Posterior vena cava (tissue), 2 donors: ENCODE measurements around the gene MARK2. TPM values are rescaled to one million over a fixed set of nuclear protein-coding genes. Genes with fewer than 3 reads are reported as not detected.

Source experiments
- DNase-seq: peaks from one replicate; pipeline ENCODE4 v3.0.0-alpha.2; 2020; ENCODE audit warnings: low spot score
- intact Hi-C, 2 donors: fragments of 100-400 bp; cut with DNase I; formaldehyde crosslinking; loops; one replicate each; pipeline versions ENCODE4 v1.14.1 to v1.14.2; 2022 to 2023
- total RNA-seq, 2 donors: library from RNA; stranded (reverse); fragmentation: NEBNext Ultra II Directional; extraction: Animal tissue kit (Norgen Biotek cat#: 25700); gene quantifications; one replicate each; pipeline ENCODE4 v1.2.1, GENCODE V29; 2021
- donor health status: DM: yes; HTN: yes; CAD: no.
- donor health status: DM: yes; HTN: yes; CAD: no.

The MARK2 gene
- total RNA-seq, 2 donors from 2014 or later: 20.5 to 24.5 TPM

GRCh38 chr11:63915961-63916836 lies 77.3 kb downstream of the MARK2 start:
- DNase-seq: no peak
- intact Hi-C loops: no loop called here

- peak; percentile 93 for DNase-seq
- intact Hi-C loops: no loop called here
Measured at GRCh38 chr11:63916837-63917691, 78.2 kb downstream of the MARK2 start, which contains the start of gene RCOR2. RCOR2 (minus strand) TSS chr11:63917164; CDS start chr11:63916456, 708 bp downstream.

DNA sequence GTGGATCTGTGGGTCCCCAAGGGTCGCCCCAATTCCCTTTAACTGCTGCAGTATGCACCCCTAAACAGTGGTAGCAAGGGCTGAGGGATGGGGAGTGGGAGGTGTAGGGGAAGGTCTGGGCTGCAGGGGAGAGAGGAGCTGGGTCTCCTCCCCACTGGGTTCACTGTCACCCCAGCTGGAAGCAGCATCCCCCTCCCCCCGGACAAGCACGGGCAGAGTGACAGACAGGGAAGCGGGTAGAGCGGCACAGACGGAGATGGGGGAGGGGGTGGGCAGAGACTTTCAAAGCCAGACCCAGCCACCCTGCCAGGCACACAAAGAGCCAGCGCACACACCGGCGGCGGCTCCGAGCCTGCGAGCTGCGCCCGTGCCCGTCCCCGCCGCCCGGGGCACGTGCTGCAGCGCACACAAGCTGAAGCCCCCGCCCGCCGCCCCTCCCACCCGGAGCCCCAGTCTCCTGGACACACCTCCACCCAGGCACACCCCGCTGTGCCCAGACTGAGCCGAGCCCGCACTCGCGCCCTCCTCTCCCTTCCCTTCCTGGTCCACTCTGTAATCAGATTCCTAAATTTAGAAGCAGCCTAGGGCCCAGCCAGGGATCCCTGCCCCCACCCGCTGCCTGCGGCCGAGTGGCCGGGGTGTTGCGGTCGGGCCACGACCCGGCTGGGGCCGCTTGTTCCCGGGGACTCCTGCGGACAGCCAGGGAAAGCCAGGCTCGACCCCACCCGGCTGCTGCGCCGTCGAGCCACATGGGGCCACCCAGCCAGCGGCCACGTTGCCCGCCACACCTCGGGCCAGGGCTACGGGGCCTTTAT lies 79.0 kb downstream of the MARK2 start:
- intact Hi-C loops: no loop called here
- DNase-seq: no peak

DNA sequence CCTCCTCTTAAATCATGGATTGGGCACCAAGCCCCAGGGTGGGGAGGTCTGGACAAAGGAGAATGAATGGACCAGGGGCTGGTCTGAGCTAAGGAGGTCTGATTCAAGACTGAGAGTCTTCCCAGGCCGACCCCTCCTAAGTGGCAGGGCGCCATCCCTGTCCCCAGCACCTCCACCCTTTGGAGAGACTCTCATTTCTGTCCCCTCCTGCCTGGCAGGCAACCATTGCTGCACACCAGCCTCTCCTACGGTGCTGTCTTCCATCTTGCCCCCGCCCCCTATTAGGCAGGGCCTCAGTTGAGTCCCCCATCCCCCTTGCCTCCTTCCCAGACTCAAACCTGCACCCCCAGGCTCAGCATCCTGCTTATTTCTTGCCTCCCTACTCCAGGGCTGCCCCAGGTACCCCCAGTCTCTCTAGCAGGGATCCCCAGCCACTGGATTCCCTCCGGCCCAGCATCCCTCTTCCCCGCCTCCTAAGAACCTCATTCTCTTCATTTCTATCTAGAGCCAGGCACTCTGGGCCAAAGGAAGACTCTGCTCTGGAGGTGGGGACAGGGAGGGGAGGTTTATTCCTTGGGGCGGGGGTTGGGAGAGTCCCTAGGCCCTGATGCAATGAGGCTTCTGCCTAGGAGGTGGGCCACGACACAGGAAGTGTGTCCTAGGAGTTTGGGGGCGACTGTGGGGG lies 79.7 kb downstream of the MARK2 start:
- intact Hi-C loops: no loop called here
- no peak for DNase-seq

DNA sequence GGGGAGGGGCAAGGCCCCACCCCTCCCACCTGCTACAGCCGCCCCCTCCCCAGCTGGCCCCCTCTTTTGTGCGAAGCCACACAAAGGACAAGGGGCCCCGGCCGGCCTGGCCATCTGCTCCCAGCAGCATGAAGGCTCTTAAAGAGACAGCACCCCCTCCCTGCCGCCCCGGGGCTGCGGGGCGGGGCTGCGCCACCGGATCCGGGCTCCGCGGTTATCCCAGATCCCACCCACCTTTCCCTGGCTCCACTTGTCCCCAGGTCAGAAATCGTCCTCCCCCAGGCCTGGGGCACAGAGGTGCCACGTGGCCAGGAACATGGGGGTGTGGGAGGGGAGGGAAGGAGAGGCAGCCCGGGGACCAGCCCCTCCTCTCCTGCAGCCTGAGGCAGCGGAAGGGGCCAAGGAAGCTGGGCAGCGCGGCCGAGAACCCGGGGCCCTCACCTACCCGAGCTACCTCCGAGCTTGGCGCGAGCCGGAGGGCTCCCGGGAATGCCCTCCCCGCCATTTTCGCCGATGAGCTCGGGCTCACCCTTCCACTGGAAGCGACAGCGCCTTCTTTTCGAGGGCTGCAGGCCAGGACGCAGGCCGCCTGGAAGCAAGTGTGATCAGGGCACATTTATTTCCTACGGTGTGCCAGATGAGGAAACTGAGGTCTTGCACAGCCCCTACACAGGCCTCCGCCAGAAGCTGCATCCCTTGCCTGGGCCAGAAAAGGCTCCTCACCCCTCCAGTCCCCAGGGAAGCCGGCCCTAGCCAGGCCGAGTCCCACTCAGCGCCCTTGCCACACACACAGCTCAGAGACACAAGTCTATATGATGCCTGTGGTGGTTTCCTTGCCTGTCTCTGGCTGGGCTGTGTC lies 80.6 kb downstream of the MARK2 start:
- intact Hi-C loops: no loop called here
- DNase-seq: no peak

- intact Hi-C loops: no loop called here
Measured at GRCh38 chr11:63920126-63920938, 81.4 kb downstream of the MARK2 start.

GRCh38 chr11:63920939-63921417 lies 82.1 kb downstream of the MARK2 start:
- DNase-seq: no peak
- intact Hi-C loops: no loop called here

More at GRCh38 chr11:63920126-63920938, 81.4 kb downstream of the MARK2 start:
- peak; percentile 90 for DNase-seq

- no peak for DNase-seq
- intact Hi-C loops: no loop called here
Measured at GRCh38 chr11:63922673-63923192, 83.8 kb downstream of the MARK2 start.

DNA sequence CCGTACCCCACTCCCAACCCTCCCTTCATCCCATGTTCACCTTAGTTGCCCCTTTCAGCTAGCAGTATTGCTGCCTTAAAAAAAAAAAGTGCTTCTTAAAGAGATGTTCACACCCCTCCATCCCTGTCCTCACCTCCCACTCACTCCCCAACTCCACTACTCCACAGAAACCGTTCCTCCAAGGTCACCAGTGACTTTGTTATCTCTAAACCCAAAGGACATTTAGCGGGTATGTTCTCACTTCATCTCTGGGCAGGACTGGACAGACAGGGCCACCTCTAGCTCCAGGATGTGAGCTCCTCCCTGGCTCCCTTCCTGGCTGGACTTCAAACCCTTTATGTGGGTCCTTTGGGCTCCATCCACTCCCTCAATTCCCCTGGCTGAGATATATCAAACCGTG lies 84.4 kb downstream of the MARK2 start:
- DNase-seq: no peak
- intact Hi-C loops: no loop called here

DNA sequence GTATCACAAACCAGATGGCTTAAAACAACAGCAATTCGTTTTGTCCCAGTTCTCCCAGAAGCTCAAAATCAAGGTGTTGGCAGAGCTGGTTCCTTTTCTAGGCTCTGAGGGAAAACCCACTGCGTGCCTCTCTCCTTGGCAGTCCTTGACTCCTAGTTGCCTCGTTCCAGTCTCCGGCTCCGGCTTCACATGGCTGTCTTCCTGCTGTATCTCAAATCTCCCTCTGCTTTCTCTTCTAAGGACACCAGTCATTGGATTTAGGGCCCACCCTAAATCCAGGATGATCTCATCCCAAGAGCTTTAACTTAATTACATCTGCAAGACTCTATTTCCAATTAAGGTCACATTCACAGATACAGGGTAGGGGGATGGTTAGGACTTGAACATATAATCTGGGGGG lies 90.7 kb downstream of the MARK2 start:
- intact Hi-C loops: no loop called here
- DNase-seq: no peak

DNA sequence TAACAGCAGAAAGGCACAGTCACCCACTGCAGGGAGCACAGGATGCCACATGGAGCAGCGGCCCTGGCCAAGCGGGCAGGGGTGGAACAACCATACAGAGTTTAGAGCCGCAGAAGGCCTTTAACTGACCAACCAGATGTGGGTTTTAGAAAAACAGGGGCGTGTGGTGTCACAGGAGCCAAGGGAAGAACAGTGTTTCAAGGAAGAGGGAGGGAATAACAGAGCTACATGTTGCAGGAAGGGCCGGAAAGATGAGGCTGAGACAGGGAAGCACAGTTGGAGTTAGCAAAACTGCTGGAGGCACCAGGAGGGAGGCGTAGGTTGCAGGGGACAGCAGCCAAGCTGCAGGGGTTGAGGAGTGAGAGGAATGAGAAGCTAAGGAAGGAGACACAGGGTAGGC lies 92.1 kb downstream of the MARK2 start:
- intact Hi-C loops: no loop called here
- DNase-seq: no peak

DNA sequence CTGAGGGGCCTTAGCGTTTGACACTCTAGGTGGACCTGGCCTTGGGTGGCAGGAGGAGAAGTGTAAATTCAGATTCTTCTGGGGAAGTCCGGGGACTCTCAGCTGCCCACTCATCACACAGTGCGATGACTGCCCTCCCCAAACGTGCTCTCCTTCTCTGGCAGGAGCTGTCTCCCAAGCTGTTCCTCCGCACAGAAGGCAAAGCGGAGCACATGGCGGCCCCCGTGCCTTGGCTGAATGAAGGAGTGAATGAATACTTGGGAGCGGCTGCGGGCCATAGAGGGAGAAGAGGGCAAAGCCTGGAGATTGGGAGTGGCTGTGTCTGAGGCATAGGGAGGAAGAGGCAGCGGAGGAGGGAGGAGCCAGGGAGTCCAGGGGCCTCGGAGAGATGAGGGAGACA lies 93.0 kb downstream of the MARK2 start:
- intact Hi-C loops: no loop called here

DNA sequence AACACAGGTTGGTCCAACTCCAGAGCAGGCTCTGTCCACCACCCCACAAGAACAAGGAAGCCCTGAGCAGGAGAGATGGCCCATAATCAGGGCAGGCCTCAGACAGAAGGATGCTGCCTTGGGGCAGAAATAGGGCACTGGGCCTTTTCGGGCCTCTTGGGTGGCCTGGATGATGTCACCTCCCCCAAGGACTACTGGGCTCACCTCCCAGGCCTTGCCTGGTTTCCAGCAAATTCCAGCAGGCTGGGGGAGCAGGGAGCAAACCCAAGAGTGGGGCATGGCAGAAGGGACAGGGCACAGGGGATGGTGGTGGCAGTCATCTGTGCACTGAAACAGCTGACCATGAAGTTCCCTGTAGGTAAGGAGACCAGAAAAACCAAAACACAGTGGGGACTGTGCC lies 94.5 kb downstream of the MARK2 start:
- intact Hi-C loops: no loop called here
- DNase-seq: no peak

More for the DNA sequence above, 93.0 kb downstream of the MARK2 start:
- DNase-seq: no peak

DNA sequence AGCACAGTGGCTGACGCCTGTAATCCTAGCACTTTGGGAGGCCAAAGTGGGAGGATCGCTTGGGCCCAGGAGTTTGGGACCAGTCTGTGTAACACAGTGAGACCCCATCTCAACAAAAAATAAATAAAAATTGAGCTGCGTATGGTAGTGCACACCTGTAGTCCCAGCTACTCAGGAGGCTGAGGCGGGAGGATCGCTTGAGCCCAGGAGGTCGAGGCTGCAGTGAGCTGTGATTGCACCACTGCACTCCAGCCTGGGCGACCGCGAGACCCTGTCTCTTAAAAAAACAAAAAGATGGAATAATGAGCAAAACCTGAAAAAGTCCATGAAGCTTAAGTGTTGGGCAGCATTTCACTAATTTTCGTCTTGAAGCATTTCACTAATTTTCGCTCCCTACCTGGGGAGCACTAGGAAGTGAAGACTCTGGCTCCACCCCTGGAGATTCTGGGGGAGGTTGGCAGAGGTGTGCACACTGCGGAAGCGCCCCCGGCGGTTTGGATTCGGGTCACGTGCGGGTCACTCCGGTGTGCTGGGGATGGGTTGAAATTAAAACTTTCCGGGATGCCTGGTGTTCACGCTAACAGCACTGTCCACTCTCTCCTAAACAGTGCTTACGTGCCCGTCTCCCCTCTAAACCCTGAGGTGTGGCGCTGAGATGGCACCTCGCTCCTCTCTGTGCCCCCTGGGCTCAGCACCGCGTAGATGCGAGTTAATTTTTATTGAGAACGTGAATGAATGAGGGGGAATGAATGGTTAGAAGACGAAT lies 99.0 kb downstream of the MARK2 start:
- intact Hi-C loops: no loop called here
- no peak for DNase-seq

- intact Hi-C loops: loop anchor here in 1 of 2 donors (1.0 kb wide), 1 partner anchor 30 kb away; no protein-coding TSS in a partner anchor
- peak; percentile 96 for DNase-seq
Measured at GRCh38 chr11:63938479-63939396, 99.8 kb downstream of the MARK2 start, which contains the start of gene NAA40. NAA40 (plus strand) TSS chr11:63939002; CDS start chr11:63939097, 95 bp downstream.
